ENCODE data around the gene PARN.
"Not testable (repeated sequence)": the region's sequence is repeated elsewhere in the genome, so short reads cannot be mapped to it uniquely, and the experiment has no call there.

PARN gene, protein sequence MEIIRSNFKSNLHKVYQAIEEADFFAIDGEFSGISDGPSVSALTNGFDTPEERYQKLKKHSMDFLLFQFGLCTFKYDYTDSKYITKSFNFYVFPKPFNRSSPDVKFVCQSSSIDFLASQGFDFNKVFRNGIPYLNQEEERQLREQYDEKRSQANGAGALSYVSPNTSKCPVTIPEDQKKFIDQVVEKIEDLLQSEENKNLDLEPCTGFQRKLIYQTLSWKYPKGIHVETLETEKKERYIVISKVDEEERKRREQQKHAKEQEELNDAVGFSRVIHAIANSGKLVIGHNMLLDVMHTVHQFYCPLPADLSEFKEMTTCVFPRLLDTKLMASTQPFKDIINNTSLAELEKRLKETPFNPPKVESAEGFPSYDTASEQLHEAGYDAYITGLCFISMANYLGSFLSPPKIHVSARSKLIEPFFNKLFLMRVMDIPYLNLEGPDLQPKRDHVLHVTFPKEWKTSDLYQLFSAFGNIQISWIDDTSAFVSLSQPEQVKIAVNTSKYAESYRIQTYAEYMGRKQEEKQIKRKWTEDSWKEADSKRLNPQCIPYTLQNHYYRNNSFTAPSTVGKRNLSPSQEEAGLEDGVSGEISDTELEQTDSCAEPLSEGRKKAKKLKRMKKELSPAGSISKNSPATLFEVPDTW

DNA sequence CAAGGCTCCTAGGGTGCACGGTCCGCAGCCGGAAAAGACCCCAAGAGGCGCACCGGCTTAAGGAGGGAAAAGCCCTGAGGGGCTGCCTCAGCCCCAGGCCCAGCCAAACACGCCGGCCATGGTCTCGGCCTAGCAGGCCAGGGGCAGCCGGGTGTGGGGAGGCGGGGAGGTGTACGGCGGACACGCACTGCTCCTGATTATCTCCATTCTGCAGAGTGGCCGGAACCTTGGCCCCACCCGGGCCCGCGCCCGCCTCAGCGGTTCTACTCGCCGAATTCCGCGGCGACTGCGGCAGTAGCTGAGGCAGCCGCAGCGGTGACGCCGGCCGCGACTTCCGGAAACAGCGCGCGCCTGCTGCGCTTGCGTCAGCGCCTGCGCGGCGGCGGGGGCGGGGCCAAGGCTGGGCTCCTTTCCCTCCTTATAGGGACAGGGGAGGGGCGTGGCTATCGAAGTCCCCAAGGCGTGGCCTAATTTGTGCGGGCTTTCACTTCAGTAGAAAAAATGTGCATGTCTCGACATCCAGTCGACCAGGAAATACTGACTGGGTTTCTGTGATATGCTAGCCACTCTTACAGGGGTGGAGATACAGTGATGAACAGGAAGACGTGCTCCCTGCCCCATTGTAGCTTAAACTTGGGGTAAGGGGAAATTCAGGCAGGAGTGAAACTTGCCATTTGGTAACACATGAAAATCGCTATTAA lies at the start of gene PARN:
Gene PARN, minus strand, starts transcription at position 342 of the 701 bp plus-strand sequence. Its CDS starts 135 bp downstream, at position 207.
- FAIRE-seq = peak; percentile 63

DNA sequence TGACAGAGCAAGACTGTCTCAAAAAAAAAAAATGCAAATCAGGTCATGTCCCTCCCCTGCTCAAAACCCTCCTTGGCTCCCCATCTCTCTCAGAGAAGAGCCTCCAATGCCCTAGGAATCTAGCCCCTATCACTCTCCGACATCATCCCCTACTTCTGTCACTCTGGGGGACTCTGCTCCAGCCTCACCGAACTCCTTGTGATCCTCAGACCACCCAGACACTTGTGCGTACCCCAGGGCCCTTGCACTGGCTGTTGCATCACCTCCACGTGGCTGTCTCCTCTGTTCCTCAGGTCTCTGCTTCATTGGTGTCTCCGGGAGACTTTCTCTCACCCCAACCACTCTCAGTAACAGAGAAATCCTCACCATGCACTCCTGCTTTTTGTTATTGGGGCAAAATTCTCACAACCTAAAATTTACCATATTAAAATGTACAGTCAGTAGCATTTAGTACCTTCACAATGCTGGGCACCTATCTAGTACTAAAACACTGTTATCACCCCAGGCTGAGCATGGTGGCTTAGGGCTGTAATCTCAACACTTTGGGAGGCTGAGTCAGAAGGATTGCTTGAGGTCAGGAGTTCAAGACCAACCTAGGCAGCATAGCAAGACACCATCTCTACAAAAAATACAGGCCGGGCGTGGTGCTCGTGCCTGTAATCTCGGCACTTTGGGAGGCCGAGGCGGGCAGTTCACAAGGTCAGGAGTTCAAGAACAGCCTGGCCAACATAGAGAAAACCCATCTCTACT lies 48.9 kb upstream of the PARN start:
- FAIRE-seq = no peak

DNA sequence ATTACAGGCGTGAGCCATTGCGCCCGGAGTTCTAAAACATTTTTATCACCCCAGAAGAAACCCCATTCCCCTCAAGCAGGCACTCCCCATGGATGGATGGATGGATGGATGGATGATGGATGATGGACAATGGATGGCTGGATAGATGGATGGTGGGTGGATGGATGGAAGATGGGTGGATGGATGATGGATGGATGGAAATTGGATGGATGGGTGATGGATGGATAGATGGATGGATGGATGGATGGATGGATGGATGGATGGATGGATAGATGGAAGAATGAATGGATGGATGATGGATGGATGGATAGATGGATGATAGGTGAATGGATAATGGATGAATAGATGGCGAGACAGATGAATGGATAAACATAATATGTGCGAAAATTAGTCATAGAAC lies 47.6 kb upstream of the PARN start:
- FAIRE-seq = no peak

DNA sequence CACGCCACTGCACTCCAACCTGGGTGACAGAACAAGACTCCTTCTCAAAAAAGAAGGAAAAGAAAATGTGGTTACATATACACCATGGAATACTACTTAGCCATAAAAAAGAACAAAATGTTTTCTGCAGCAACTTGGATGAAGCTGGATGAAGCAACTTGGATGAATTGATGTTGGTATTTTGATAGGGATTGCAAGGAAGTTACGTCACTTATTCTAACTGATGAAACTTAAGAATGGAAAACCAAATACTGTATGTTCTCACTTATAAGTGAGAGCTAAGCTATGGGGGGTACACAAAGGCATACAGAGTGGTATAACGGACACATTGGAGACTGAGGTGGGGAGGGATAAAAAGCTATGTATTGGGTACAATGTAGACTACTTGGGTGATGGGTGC lies 46.6 kb upstream of the PARN start:
- FAIRE-seq = no peak

DNA sequence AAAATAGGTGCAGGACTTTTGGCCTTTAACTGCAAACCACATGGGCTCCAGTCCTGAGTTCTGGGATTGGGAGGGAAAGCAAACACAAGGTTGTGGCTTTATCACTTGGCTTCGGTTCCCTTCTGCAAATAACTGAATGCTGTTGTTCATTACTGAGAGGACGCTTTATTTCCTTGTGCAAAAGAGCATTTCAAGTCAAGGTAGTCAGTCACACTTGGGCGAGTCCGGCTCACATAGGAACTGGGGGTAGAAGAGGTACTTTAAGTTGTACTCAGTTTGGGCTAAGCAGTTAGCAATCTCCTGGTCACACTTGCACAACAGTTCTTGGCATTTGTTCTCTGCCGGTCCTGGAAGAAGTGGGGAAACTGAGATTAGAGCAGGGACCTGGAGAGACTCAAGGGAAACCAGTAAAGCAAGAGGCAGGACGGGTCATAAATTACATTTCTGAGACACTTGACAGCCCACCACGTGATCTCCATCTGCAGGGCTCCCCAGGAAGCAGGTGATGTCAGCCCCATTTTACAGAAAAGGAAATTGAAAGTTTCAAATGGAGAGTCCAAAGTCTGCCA lies 42.4 kb upstream of the PARN start:
- FAIRE-seq = no peak

DNA sequence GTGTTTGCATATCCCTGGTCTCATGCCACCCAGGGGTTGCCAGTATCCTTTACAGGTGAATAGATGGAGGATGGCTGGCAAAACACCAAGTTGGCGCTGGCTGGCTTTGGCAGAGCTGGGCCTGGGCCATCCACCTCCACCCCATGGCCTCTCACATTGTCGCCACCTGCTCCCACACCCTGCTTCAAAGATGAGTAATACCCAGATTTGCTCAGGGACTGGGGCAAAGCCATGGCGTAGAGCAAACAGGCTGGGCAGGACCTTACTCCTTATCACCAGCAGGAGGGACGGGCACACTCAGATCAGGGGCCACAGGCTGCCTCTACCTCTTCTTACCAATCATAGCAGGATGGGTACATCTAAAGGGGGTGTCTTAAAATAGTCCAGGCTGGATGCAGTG lies 39.7 kb upstream of the PARN start:
- no peak for FAIRE-seq

DNA sequence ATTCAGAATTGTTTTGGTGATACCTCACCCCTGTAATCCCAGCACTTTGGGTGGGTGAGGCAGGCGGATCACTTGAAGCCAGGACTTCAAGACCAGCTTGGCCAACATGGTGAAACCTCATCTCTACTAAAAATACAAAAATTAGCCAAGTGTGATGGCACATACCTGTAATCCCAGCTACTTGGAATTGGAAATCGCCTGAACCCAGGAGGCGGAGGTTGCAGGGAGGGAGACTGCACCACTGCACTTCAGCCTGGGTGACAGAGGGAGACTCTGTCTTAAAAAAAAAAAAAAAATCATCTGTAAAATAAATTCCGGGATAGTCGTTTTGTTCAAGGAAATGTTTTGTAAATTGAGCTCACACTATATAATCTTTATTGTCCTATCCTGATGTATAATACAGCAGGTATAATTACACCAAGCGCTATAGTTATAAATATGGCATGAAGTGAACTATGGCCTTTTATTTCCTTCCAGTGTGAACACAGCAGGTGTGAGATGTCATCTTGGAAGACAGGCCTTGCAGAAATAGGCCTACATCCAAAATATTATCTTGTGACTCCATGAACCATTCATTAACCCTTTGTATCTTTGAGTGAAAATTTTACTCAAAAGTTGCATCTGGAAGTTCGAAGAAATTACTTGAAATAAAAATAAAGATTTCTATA lies 38.6 kb upstream of the PARN start:
- FAIRE-seq = no peak

DNA sequence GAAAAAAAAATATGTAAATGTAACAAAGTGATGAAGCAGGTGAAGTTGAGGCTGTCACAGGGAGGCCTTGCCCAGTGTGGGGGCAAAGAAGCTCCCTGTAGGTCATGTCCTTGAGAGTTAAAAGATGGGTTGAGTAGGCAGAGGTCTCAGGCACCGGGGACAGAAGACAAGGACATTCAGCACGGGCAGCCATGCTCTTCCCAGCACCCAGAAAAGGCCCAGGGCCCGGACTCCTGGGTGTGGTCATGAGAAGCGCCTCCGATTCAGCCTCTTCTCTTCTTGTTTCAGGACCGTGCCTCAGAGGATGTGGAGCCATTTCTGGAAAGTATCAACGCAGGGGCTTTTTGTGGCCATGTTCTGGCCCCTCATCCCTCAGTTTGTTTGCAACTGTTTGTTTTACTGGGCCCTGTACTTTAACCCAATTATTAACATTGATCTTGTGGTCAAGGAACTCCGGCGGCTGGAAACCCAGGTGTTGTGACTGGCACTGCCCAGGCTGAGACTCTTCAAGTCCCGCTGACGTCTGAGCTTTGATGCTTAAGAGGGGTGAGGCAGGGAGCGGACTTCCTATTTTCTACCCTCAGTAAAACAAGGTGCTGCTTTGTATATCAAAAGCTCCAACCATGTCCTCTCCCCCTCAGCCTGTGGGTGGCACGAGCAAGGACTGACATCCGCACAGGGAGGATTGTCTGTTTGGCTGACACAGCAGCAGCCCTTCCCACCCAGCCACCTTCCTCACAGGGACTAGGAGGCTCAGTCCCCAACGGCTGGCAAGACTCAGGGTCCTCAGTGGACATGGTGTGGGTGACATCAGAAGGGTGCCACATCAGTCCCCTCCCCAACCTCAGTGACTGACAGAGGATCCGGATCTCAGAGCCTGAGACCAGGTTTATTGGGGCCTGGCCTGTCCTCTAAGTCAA lies 37.5 kb upstream of the PARN start:
- no peak for FAIRE-seq

DNA sequence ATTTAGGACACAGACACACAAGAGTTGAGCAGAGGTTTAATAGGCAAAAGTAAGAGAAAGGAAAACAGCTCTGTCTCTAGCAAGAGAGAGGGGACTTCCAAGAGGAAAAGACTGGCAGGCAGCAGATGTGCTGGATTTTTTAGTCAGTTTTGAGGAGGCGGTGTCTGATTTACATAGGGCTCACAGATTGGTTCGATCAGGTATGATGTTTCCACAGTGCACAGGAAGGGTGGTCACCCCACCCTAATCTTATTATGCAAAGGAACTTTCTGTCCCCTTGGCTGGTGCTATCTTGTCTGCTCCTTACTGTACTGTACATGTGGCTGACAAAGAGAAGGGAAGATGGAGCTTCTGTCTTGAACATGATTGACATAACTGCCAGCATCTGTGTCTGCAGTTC lies 28.0 kb upstream of the PARN start:
- FAIRE-seq = no peak

DNA sequence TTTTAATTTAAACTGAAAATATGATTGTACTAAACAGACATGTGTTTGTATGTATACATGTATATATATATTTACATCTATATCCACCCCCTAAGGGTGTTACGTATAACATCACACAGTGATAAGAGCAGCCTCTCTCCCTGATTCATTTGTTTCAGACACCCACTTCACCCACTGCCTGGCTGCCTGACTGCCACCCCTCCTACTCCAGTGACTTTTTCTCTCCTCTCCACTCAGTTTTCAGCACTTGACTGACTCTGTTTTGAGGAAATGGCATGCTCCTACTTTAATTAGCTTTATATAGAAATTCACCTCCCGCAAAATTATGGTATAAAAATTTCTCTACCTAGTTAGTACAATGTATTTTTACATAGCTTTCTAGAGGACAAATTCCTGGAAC lies 22.7 kb upstream of the PARN start:
- FAIRE-seq = no peak

DNA sequence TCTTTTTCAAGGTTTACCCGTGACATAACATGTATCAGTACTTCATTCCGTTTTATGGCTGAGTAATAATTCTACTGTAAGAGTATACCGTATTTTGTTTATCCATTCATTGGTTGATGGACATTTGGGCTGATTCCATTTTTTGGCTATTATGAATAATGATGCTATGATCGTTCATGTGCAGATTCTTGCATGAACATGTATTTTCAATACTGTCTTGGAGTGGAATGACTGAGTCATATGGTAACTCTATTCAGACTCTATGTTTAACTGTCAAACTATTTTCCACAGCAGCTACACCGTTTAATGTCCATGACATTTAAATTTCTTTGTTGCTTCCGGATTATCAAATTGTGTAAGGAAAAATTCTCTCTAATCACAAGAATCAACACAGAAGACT lies 20.6 kb upstream of the PARN start:
- no peak for FAIRE-seq

DNA sequence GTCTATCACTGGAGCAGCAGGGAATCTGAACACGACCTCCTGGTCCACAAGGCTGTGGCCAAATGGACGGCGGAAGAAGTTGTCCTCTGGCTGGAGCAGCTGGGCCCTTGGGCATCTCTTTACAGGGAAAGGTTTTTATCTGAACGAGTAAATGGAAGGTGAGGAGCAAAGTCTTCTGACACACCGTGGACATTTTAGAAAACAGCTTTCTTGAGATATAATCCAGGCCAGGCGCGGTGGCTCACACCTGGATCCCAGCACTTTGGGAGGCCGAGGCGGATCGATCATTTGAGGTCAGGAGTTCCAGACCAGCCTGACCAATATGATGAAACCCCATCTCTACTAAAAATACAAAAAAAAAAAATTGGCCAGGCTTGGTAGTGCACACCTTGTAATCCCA lies 19.8 kb upstream of the PARN start:
- no peak for FAIRE-seq

DNA sequence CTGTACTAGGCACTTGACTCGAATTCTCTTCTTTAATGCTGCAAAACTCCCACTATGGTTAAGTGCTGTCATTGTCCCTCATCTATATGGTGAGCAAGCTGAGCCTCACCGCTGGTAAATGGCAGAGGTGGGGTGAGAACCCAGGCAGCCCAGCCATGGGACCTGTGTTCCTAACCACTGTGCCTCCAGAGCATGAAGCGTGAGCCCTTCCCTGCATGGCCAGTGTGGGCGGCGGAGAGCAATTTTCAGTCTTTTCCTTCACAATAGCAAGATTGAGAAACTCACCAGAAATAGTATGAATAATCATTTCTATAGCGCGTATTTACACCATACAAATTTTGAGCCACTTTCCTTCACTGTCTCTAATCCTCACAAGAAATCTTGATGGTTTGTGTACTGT lies 11.9 kb upstream of the PARN start:
- FAIRE-seq = no peak

DNA sequence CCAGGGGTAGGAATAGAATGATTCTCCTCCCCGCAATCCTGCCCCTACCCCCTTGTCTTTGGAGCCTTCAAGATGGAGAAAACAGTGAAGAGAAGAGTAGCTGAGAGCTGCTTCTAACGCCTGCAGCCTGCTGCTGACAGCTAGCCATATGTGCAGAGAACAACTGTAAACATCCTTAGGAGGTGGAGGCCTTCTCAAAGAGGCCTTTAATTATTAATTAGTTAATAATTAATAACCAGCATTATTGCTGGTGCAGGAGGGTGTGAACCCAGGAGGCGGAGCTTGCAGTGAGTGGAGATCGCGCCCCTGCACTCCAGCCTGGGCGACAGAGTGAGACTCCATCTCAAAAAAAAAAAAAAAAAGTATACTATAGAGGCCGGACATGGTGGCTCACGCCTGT lies 11.1 kb upstream of the PARN start:
- FAIRE-seq = no peak

DNA sequence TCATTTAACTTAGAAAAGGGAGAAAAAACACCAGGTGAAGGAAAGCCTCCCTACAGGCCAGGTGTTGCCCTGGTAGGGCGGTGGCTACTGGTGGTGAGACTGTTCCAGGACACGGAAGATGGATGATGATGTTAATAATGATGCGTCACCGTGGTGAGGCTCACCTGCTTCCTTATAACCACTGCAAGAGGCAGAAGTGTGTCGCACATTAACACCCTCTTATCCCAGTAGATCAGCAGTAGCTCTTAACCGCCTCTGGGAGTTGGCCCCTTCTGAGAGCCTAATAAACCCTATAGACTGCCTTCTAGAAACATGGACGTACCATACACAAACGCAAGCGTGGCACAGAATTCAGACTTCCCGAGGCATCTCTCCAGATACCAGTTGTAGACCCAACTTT lies 10.5 kb upstream of the PARN start:
- FAIRE-seq = no peak

DNA sequence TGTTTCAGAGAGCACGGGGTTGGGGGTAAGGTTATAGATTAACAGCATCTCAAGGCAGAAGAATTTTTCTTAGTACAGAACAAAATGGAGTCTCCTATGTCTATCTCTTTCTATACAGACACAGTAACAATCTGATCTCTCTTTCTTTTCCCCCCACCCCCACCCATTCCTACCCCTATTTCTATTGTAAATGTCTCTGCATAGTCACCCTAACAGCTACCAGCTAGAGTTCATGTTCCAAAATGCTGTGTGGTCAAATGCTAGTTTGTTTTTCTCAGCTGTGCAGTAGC lies 6.8 kb upstream of the PARN start:
- FAIRE-seq = not testable (repeated sequence)

DNA sequence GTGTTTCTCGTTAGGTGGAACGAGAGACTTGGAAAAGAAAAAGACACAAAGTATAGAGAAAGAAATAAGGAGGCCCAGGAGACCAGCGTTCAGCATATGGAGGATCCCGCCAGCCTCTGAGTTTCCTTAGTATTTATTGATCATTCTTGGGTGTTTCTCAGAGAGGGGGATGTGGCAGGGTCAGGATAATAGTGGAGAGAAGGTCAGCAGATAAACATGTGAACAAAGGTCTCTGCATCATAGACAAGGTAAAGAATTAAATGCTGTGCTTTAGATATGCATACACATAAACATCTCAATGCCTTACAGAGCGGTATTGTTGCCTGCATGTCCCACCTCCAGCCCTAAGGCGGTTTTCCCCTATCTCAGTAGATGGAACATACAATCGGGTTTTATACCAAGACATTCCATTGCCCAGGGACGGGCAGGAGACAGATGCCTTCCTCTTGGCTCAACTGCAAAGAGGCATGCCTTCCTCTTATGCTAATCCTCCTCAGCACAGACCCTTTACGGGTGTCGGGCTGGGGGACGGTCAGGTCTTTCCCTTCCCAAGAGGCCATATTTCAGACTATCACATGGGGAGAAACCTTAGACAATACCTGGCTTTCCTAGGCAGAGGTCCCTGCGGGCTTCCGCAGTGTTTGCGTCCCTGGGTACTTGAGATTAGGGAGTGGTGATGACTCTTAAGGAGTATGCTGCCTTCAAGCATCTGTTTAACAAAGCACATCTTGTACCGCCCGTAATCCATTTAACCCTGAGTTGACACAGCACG lies 6.3 kb upstream of the PARN start:
- not testable (repeated sequence) for FAIRE-seq

DNA sequence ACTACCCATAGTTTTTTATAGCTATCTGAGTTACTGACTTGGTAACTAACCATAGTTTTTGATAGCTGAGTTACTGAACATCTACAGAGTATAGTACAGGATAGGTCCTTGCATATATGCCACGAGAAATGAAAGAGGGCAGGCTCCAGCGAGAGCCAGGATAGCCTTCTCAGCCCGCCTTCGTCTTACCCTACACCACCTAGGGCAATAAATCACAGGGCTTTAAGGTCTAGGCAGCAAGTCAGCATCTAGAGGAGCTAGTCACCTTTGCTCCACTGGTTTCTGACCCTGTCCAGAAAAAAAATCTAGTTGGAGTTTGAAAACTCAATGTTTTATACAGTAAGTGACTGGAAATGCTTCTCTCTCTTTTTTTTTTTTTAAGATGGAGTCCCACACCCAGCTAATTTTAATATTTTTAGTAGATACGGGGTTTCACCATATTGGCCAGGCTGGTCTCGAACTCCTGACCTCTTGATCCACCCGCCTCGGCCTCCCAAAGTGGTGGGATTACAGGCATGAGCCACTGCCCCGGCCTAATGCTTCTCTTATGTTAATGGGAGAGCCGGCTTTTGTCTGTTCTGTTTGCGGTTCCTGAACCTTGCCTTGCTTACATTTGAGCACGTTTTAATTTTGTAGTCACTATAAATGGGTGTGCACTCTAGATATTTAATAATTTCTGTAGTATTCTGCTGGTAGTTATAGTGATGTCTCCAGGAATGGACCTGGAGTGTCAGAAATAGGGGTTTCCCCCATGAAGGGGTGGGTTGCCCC lies 5.5 kb upstream of the PARN start:
- no peak for FAIRE-seq

DNA sequence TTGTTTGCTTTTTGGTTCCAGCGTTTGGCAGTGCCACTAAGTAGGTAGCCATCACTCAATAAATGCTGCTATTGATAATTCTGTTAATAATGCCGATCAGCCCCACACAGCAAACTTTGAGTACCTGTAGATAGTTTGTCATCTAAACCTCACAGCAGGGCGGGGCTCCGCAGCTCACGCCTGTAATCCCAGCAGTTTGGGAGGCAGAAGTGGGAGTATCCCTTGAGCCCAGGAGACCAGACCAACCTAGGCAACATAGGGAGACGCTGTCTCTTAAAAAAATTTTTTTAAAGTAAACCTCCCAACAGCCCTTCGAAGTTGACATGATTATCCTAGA lies 4.3 kb upstream of the PARN start:
- FAIRE-seq = no peak
